Transverse colon (tissue), 4 donors: ENCODE measurements around the gene GSKIP. TPM values are rescaled to one million over a fixed set of nuclear protein-coding genes. Genes with fewer than 3 reads are reported as not detected.

Experiments used
- DNase-seq: peaks from one replicate; pipeline ENCODE4 v3.0.0-alpha.2; 2019
- H3K27ac ChIP-seq, 4 donors: fragments of 200-600 bp; sonication (generic); 2 replicates each; pipeline ENCODE4 v1.5.1; 2016 to 2018; ENCODE audit warnings: inconsistent platforms in 4 of 4
- H3K27me3 ChIP-seq: fragments of 200-600 bp; sonication (generic); 2 replicates; pipeline ENCODE4 v1.5.1; 2017; ENCODE audit warnings: inconsistent platforms
- H3K36me3 ChIP-seq, 4 donors: fragments of 200-600 bp; sonication (generic); 2 replicates each; pipeline ENCODE4 v1.5.1; 2017 to 2019; ENCODE audit warnings: inconsistent platforms in 4 of 4
- H3K4me1 ChIP-seq, 4 donors: fragments of 200-600 bp; sonication (generic); 2 replicates each; pipeline ENCODE4 v1.5.1; 2017 to 2020; ENCODE audit warnings: inconsistent platforms in 4 of 4
- H3K4me3 ChIP-seq, 4 donors: fragments of 200-600 bp; sonication (generic); 1 replicate in 1 of 4; 2 replicates in 3 of 4; pipeline versions ENCODE4 v1.5.1 to v1.6.1; 2017 to 2019; ENCODE audit warnings: inconsistent platforms in 4 of 4
- H3K9me3 ChIP-seq, 2 donors: fragments of 200-600 bp; sonication (generic); 2 replicates each; pipeline ENCODE4 v1.5.1; 2017 to 2019; ENCODE audit warnings: inconsistent platforms in 2 of 2
- CTCF ChIP-seq, 5 experiments: fragments of 200-600 bp in 3 of 5; fragments of 450-650 bp in 2 of 5; sonication (generic) in 3 of 5; IDR thresholded peaks; 1 replicate in 2 of 5; 2 replicates in 3 of 5; pipeline ENCODE4 v1.5.1; 2016 to 2017; ENCODE audit warnings: antibody characterized with exemption in 5 of 5, inconsistent platforms in 3 of 5, mild to moderate bottlenecking in 2 of 5, moderate library complexity in 1 of 5
- EP300 ChIP-seq: sonication (generic); formaldehyde crosslinking; IDR thresholded peaks from one replicate; pipeline ENCODE4 v1.6.1; 2017; ENCODE audit warnings: antibody characterized with exemption, low read depth
- POLR2A ChIP-seq: fragments of 450-650 bp; IDR thresholded peaks from one replicate; pipeline ENCODE4 v1.6.1; 2016; ENCODE audit warnings: antibody characterized with exemption, mild to moderate bottlenecking, moderate library complexity
- POLR2AphosphoS5 ChIP-seq, 3 donors: sonication (generic); formaldehyde crosslinking; IDR thresholded peaks; one replicate each; pipeline ENCODE4 v1.6.1; 2016; ENCODE audit warnings: antibody characterized with exemption in 3 of 3
- WGBS, 2 donors: methylation state at CpG; one replicate each; pipeline ENCODE4 v1.1.5; 2018; ENCODE audit warnings: low coverage in 1 of 2; 5-methylcytosine and 5-hydroxymethylcytosine counted together
- in situ Hi-C, 4 donors: fragments of 200-750 bp; cut with MboI; loops; one replicate each; pipeline versions ENCODE4 v1.15.0 to v1.15.1; 2017; ENCODE audit warnings: low sequenced_read_pairs in 3 of 4, low pct_ligation_motif_present in 1 of 4, low pct_unique_long_range_greater_than_20kb in 1 of 4
- intact Hi-C: fragments of 100-400 bp; cut with DNase I; formaldehyde crosslinking; loops from one replicate; pipeline ENCODE4 v1.15.1; 2023; ENCODE audit warnings: low total_unique reads
- small RNA-seq, 4 donors: library from RNA; depleted of rRNA; stranded (forward); fragments of <200 nt; gene quantifications; one replicate each; pipeline ENCODE3, GENCODE V24; 2016
- total RNA-seq, 4 donors: library from RNA; depleted of rRNA; stranded (reverse); fragments of >200 nt; gene quantifications; one replicate each; pipeline ENCODE4 v1.1.0, GENCODE V29; 2016

The GSKIP gene
- total RNA-seq, 4 donors from 2014 or later, result 41.0 to 151 (median 64.9) TPM

GRCh38 chr14:96434040-96434439 is 70.7 kb downstream of the GSKIP start:
- TF ChIP-seq POLR2AphosphoS5 (IDR thresholded peaks at IDR 0.05) (no peak), CTCF (IDR thresholded peaks at IDR 0.05) (no peak), POLR2A (no peak), EP300 (no peak)
- Histone ChIP-seq H3K27me3 (no peaks in the 10 kb centered on the region), H3K27ac (no peak overlapping the region), H3K4me3 (no peak overlapping the region), H3K36me3 (no peaks in the 10 kb centered on the region), H3K9me3 (no peaks in the 10 kb centered on the region), H3K4me1 (no peaks in the 10 kb centered on the region)
- no peak for DNase-seq
- intact Hi-C loops, result loop anchor here (10.0 kb wide), 1 partner anchor 339 kb away; no protein-coding TSS in a partner anchor
- in situ Hi-C loops, result no loop called here
- WGBS, 2 donors, result 86 to 92% methylated on average over 2 to 4 of the region's 4 CpGs

Small RNA genes within 50 kb of the gene (small RNA-seq; reads per million reads assigned to genes)
- 0 to 0.28 (median 0.07) reads per million in 4 donors for gene RNU2-33P

Other genes starting within 250 kb of the GSKIP start
- 10 to 100 TPM in 3 of 4 donors, 1 to 10 TPM in 1; 2.6 to 19.8 (median 17.4) TPM for gene BDKRB2, start 158.7 kb upstream of the GSKIP start, total RNA-seq
- 1 to 10 TPM; 1.1 to 4.4 (median 2.3) TPM for gene BDKRB1, start 107.3 kb upstream of the GSKIP start, total RNA-seq
- 10 to 100 TPM; 30.7 to 47.5 (median 42.7) TPM for gene ATG2B, start 185 bp upstream of the GSKIP start, total RNA-seq
- gene AK7, start 28.6 kb downstream of the GSKIP start, total RNA-seq, result 1 to 10 TPM in 3 of 4 donors, under 1 TPM in 1; 0.40 to 5.6 (median 3.0) TPM
- gene PAPOLA, start 138.9 kb downstream of the GSKIP start, total RNA-seq, result 100 to 1,000 TPM; 166 to 231 (median 193) TPM